H1 (cell line): ENCODE data around the gene ZBTB7B. TPM values are rescaled to one million over a fixed set of nuclear protein-coding genes. Genes with fewer than 3 reads are reported as not detected.

ENCODE experiments used
- CTCF ChIA-PET: fragments of 300-600 bp; sonication (Branson Sonifier 250); formaldehyde crosslinking; loops from one replicate; lab custom pipeline; 2021; ENCODE audit not compliant: partially characterized antibody; lab: Charles Lee
- POLR2A ChIA-PET: fragments of 300-600 bp; sonication (Branson Sonifier 250); formaldehyde crosslinking; loops from one replicate; lab custom pipeline; 2021; ENCODE audit warnings: inconsistent platforms; ENCODE audit not compliant: partially characterized antibody; lab: Charles Lee
- DNase-seq, 2 experiments: peaks; one replicate each; pipeline versions ENCODE4 v3.0.0 to v3.0.0-alpha.2; 2010 to 2022; ENCODE audit warnings: low spot score in 2 of 2, low read depth in 1 of 2, mixed read lengths in 1 of 2
- FAIRE-seq: peaks from 2 replicates; lab custom pipeline; 2011; peaks lifted over from hg19 to GRCh38; lab: Jason Lieb, UNC
- H2AFZ ChIP-seq: 2 replicates; pipeline ENCODE4 v1.8.1; 2012; ENCODE audit warnings: low read length, inconsistent platforms
- H2AK5ac ChIP-seq: 2 replicates; pipeline ENCODE4 v1.6.1; 2013; ENCODE audit warnings: low read depth, low read length
- H2BK120ac ChIP-seq: replicated peaks from 2 replicates; pipeline ENCODE3; 2013; ENCODE audit warnings: low read depth, low read length, inconsistent platforms
- H2BK12ac ChIP-seq: 2 replicates; pipeline ENCODE4 v1.6.1; 2013; ENCODE audit warnings: low read depth, low read length
- H2BK15ac ChIP-seq: 2 replicates; pipeline ENCODE4 v1.6.1; 2013; ENCODE audit warnings: low read length
- H2BK20ac ChIP-seq: 2 replicates; pipeline ENCODE4 v1.6.1; 2013; ENCODE audit warnings: low read length
- H2BK5ac ChIP-seq: 2 replicates; pipeline ENCODE4 v1.6.1; 2013; ENCODE audit warnings: low read depth, low read length
- H3K14ac ChIP-seq: 2 replicates; pipeline ENCODE4 v1.6.1; 2013; ENCODE audit warnings: inconsistent platforms; ENCODE audit not compliant: insufficient read length
- H3K18ac ChIP-seq: 2 replicates; pipeline ENCODE4 v1.6.1; 2013; ENCODE audit warnings: low read length; ENCODE audit errors: extremely low read depth
- H3K23ac ChIP-seq: 2 replicates; pipeline ENCODE4 v1.6.1; 2013; ENCODE audit warnings: inconsistent platforms; ENCODE audit not compliant: insufficient read length
- H3K23me2 ChIP-seq: 2 replicates; pipeline ENCODE4 v1.6.1; 2013; ENCODE audit warnings: low read depth, low read length
- H3K27ac ChIP-seq: 2 replicates; pipeline ENCODE4 v1.6.1; 2011; ENCODE audit warnings: low read depth, low read length, inconsistent platforms
- H3K27me3 ChIP-seq, 4 experiments: replicated peaks in 1 of 4; 1 replicate in 1 of 4; 2 replicates in 3 of 4; pipeline versions ENCODE4 v1.6.1 to v1.8.1; 2011 to 2013; ENCODE audit warnings: low read length in 3 of 4, mild to moderate bottlenecking in 3 of 4, inconsistent platforms in 2 of 4, mixed read lengths in 2 of 4, moderate library complexity in 1 of 4; ENCODE audit not compliant: control insufficient read depth in 3 of 4, insufficient read depth in 3 of 4; ENCODE audit errors: extremely low read depth in 1 of 4
- H3K36me3 ChIP-seq, 4 experiments: 2 replicates each; pipeline versions ENCODE4 v1.6.1 to v1.8.1; 2011 to 2013; ENCODE audit warnings: mild to moderate bottlenecking in 4 of 4, low read length in 3 of 4, moderate library complexity in 2 of 4, control low read depth in 1 of 4, inconsistent platforms in 1 of 4; ENCODE audit not compliant: insufficient read depth in 4 of 4, control insufficient read depth in 2 of 4
- H3K4ac ChIP-seq: replicated peaks from 2 replicates; pipeline ENCODE3; 2013; ENCODE audit warnings: low read length, low read depth, mixed read lengths, inconsistent platforms; ENCODE audit not compliant: insufficient read length
- H3K4me1 ChIP-seq, 4 experiments: replicated peaks in 1 of 4; 1 replicate in 1 of 4; 2 replicates in 3 of 4; pipeline versions ENCODE4 v1.6.1 to v1.8.1; 2011 to 2013; ENCODE audit warnings: low read length in 3 of 4, inconsistent platforms in 2 of 4, mixed read lengths in 1 of 4; ENCODE audit not compliant: insufficient read depth in 4 of 4, control insufficient read depth in 3 of 4
- H3K4me2 ChIP-seq, 2 experiments: 2 replicates each; pipeline versions ENCODE4 v1.6.1 to v1.8.1; 2011 to 2013; ENCODE audit warnings: low read depth in 2 of 2, low read length in 2 of 2, control low read depth in 1 of 2, inconsistent platforms in 1 of 2, mild to moderate bottlenecking in 1 of 2; ENCODE audit not compliant: insufficient read depth in 1 of 2
- H3K4me3 ChIP-seq, 4 experiments: fragments of 200-600, 300-600 bp in 1 of 4; sonication (generic), shearing (Covaris generic), sonication (Bioruptor Twin) in 1 of 4; 2 replicates each; pipeline versions ENCODE4 v1.5.1 to v1.8.1; 2011 to 2016; ENCODE audit warnings: low read length in 4 of 4, low read depth in 3 of 4, control low read depth in 2 of 4, inconsistent platforms in 2 of 4, mild to moderate bottlenecking in 2 of 4, mixed read lengths in 1 of 4, moderate library complexity in 1 of 4; ENCODE audit not compliant: insufficient read depth in 2 of 4; ENCODE audit errors: extremely low read depth in 1 of 4
- H3K56ac ChIP-seq: replicated peaks from 2 replicates; pipeline ENCODE3; 2013; ENCODE audit warnings: low read depth, mild to moderate bottlenecking, mixed read lengths, low read length, inconsistent platforms; ENCODE audit not compliant: insufficient read length
- H3K79me1 ChIP-seq: 2 replicates; pipeline ENCODE4 v1.6.1; 2013; ENCODE audit warnings: low read depth, low read length, control low read depth
- H3K79me2 ChIP-seq, 2 experiments: 2 replicates each; pipeline versions ENCODE4 v1.6.1 to v1.8.1; 2012 to 2013; ENCODE audit warnings: low read length in 2 of 2, mild to moderate bottlenecking in 2 of 2, inconsistent platforms in 1 of 2; ENCODE audit not compliant: insufficient read depth in 2 of 2, control insufficient read depth in 1 of 2
- H3K9ac ChIP-seq, 4 experiments: replicated peaks in 1 of 4; 1 replicate in 1 of 4; 2 replicates in 3 of 4; pipeline versions ENCODE4 v1.6.1 to v1.8.1; 2011 to 2013; ENCODE audit warnings: low read depth in 3 of 4, low read length in 3 of 4, control low read depth in 2 of 4, mild to moderate bottlenecking in 2 of 4, moderate library complexity in 2 of 4, inconsistent platforms in 1 of 4; ENCODE audit errors: extremely low read depth in 1 of 4
- H3K9me3 ChIP-seq, 2 experiments: 2 replicates each; pipeline versions ENCODE4 v1.6.1 to v1.8.1; 2012 to 2013; ENCODE audit warnings: mild to moderate bottlenecking in 2 of 2, moderate library complexity in 2 of 2, control low read depth in 1 of 2, inconsistent platforms in 1 of 2, low read depth in 1 of 2, low read length in 1 of 2, mixed read lengths in 1 of 2; ENCODE audit not compliant: insufficient read depth in 2 of 2
- H4K20me1 ChIP-seq, 2 experiments: replicated peaks in 1 of 2; 2 replicates each; pipeline versions ENCODE3 to v1.8.1; 2011 to 2013; ENCODE audit warnings: inconsistent platforms in 2 of 2, low read length in 2 of 2, mild to moderate bottlenecking in 1 of 2; ENCODE audit not compliant: insufficient read depth in 2 of 2, control insufficient read depth in 1 of 2
- H4K5ac ChIP-seq: 2 replicates; pipeline ENCODE4 v1.6.1; 2013; ENCODE audit warnings: low read length, low read depth, mixed read lengths, inconsistent platforms; ENCODE audit not compliant: insufficient read length
- H4K8ac ChIP-seq: 2 replicates; pipeline ENCODE4 v1.8.0; 2013; ENCODE audit warnings: mild to moderate bottlenecking, moderate library complexity, low read length, inconsistent platforms; ENCODE audit not compliant: insufficient read depth; ENCODE audit errors: extremely low read depth
- H4K91ac ChIP-seq: replicated peaks from 2 replicates; pipeline ENCODE3; 2013; ENCODE audit warnings: low read length, mixed read lengths, inconsistent platforms; ENCODE audit not compliant: insufficient read length
- HDAC2 ChIP-seq, 2 experiments: fragments of 300-600 bp in 1 of 2; sonication (generic) in 1 of 2; IDR thresholded peaks; 2 replicates each; pipeline ENCODE4 v1.6.1; 2011 to 2012; ENCODE audit warnings: low read depth in 2 of 2, low read length in 2 of 2, mild to moderate bottlenecking in 2 of 2, moderate library complexity in 2 of 2, borderline replicate concordance in 1 of 2, inconsistent platforms in 1 of 2
- JUN ChIP-seq: IDR thresholded peaks from 2 replicates; pipeline ENCODE4 v1.6.1; 2011; ENCODE audit warnings: low read depth, mild to moderate bottlenecking, improper control_type of control experiment, low read length
- SRF ChIP-seq: IDR thresholded peaks from 2 replicates; pipeline ENCODE4 v1.6.1; 2011; ENCODE audit warnings: mild to moderate bottlenecking, low read depth, low read length, moderate library complexity
- WGBS, 2 experiments: shearing (Covaris generic) in 1 of 2; methylation state at CpG; one replicate each; pipeline versions ENCODE4 v1.1.6 to v1.1.7; 2013 to 2015; ENCODE audit warnings: low lambda C conversion rate in 2 of 2, mixed read lengths in 2 of 2, inconsistent platforms in 1 of 2, low coverage in 1 of 2, missing lambda C conversion rate in 1 of 2; ENCODE audit not compliant: insufficient replicate concordance in 2 of 2, insufficient coverage in 1 of 2, insufficient read length in 1 of 2; ENCODE audit errors: extremely low coverage in 1 of 2, missing lambda C conversion rate in 1 of 2; 5-methylcytosine and 5-hydroxymethylcytosine counted together
- polyA plus RNA-seq, 7 experiments: library from polyadenylated mRNA; depleted of rRNA in 3 of 7; stranded (reverse) in 5 of 7; unstranded in 2 of 7; fragments of >200 nt in 5 of 7; fragments of 200-250 nt in 2 of 7; gene quantifications; 1 replicate in 5 of 7; 2 replicates in 1 of 7; 4 replicates in 1 of 7; pipeline versions ENCODE4 v1.2.1 to v1.2.3, GENCODE V29; 2011 to 2013; ENCODE audit warnings: missing spikeins in 2 of 7, mixed read lengths in 2 of 7
- total RNA-seq: library from RNA; stranded (reverse); fragmentation: NEBNext Ultra II Directional; extraction: Animal tissue kit (Norgen Biotek cat#: 25700); gene quantifications from 2 replicates; pipeline ENCODE4 v1.2.1, GENCODE V29; 2021

ZBTB7B gene
- total and polyA plus RNA-seq, 2 of the 8 experiments (the other 6 are each of a cell fraction or from before 2014, with no cell fraction given) = 24.5 to 36.9 TPM

DNA sequence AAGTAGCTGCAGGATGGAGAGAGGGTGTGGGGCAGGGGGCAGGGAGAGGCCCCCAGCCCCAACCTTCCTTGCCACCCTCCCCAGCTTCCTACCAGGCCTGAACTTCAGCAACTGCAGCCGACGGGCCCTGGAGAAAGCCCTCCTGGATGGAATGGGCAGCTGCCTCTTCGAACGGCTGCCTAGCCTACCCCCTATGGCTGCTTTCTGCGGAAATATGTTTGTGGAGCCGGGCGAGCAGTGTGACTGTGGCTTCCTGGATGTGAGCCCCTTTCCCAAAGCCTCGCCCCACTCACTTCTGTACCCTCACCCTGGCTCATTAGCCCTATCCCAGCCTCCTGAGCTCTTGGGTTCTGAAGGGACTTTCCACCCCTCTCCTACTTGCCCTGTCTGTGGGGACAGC, 54.5 kb downstream of the ZBTB7B start:
- Histone ChIP-seq H2AK5ac (no peak overlapping the region), H4K8ac (no peak overlapping the region), H3K4ac (no peak overlapping the region), H3K36me3 (peaks cover 0 to 3% (median 0%) of the 10 kb centered on the region in 4 experiments; a peak in 2 of 8 replicates), H4K91ac (no peak overlapping the region), H3K14ac (no peak overlapping the region), H3K4me3 (no peak overlapping the region), H3K18ac (no peak overlapping the region), H3K27ac (no peak overlapping the region), H3K23me2 (peaks cover 1% of the 10 kb centered on the region; the same call in 1 of the 2 replicates), H2BK15ac (no peak overlapping the region), H3K9me3 (no peaks in the 10 kb centered on the region), H3K4me1 (peaks cover 0 to 11% (median 3%) of the 10 kb centered on the region in 4 experiments; a peak in 5 of 7 replicates), H4K5ac (no peak overlapping the region), H3K27me3 (peaks cover 0 to 11% (median 9%) of the 10 kb centered on the region in 4 experiments; a peak in 5 of 7 replicates), H3K9ac (no peak overlapping the region), H2BK20ac (no peak overlapping the region), H4K20me1 (peaks cover 2 to 9% of the 10 kb centered on the region in 2 experiments), H3K79me1 (no peaks in the 10 kb centered on the region), H3K23ac (no peak overlapping the region), H2BK12ac (no peak overlapping the region), H3K4me2 (no peak overlapping the region), H3K56ac (no peak overlapping the region), H2BK5ac (no peak overlapping the region), H2AFZ (no peak overlapping the region), H2BK120ac (no peak overlapping the region), H3K79me2 (no peaks in the 10 kb centered on the region)
- FAIRE-seq = no peak
- TF ChIP-seq JUN = no peak
- TF ChIP-seq SRF = no peak
- TF ChIP-seq HDAC2 (IDR thresholded peaks at IDR 0.05; ENCODE audit: borderline replicate concordance in 1 of 2, low read depth in 2 of 2, low read length in 2 of 2) = no peak
- no peak for DNase-seq
- POLR2A ChIA-PET = interaction anchor here (0.7 to 1.4 kb wide), 3 partner anchors 9 to 85 kb away, joined by 3 to 4 read pairs (median 4); no protein-coding TSS in a partner anchor
- CTCF ChIA-PET = interaction anchor here (1.2 to 33.9 kb wide), 13 partner anchors 4 to 193 kb away, joined by 3 to 907 read pairs (median 7); partner anchors contain the start of genes ADAM15, EFNA3, EFNA4 and LENEP
- WGBS, 2 experiments = 82% methylated on average over 8 of the region's 8 CpGs; no CpG with 5 or more reads in 1 of the 2 experiments
